ENCODE results near the gene NOVA1.

DNA sequence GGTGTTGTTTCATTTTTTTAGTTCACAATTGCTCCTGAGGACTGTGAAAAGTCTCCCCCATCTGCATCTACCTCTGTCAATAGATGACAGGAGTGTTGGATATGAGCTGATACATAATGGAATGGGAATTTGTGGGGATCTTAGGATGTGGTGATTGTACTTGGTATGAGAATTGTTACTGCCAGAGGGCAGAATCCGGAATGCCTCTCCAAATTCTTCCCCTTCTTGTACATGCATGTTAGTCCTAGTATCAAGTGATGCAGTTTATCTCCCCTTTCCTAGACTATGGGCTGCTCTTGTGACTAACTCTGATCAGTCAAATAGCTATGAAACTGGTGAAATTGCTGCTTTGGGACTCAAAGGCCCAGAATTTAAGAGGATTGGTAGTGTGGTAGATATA is 24.8 kb upstream of the NOVA1 start:
- TF ChIP-seq RAD21 (IDR thresholded peaks at IDR 0.05; ENCODE audit: low read depth): no peak
- no peak for TF ChIP-seq EGR1 (IDR thresholded peaks at IDR 0.05; ENCODE audit: low read depth)
- no peak for TF ChIP-seq CEBPB (IDR thresholded peaks at IDR 0.05; ENCODE audit: low read depth)
- TF ChIP-seq, protein P1, sequence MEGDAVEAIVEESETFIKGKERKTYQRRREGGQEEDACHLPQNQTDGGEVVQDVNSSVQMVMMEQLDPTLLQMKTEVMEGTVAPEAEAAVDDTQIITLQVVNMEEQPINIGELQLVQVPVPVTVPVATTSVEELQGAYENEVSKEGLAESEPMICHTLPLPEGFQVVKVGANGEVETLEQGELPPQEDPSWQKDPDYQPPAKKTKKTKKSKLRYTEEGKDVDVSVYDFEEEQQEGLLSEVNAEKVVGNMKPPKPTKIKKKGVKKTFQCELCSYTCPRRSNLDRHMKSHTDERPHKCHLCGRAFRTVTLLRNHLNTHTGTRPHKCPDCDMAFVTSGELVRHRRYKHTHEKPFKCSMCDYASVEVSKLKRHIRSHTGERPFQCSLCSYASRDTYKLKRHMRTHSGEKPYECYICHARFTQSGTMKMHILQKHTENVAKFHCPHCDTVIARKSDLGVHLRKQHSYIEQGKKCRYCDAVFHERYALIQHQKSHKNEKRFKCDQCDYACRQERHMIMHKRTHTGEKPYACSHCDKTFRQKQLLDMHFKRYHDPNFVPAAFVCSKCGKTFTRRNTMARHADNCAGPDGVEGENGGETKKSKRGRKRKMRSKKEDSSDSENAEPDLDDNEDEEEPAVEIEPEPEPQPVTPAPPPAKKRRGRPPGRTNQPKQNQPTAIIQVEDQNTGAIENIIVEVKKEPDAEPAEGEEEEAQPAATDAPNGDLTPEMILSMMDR (IDR thresholded peaks at IDR 0.05 in 2 of 3, conservative IDR thresholded peaks at IDR 0.05 in 1 of 3; ENCODE audit: borderline replicate concordance in 1 of 3, insufficient read depth in 1 of 3, low read depth in 2 of 3, low read length in 2 of 3): no peak
- no peak for TF ChIP-seq ZNF274 (IDR thresholded peaks at IDR 0.05; ENCODE audit: low read depth, low read length)
- no peak for TF ChIP-seq POLR2A (IDR thresholded peaks at IDR 0.05; ENCODE audit: borderline replicate concordance, extremely low read depth, insufficient read depth, insufficient read length)
- no peak for TF ChIP-seq EZH2 (IDR thresholded peaks at IDR 0.05)
- TF ChIP-seq SIN3A (IDR thresholded peaks at IDR 0.05; ENCODE audit: low read depth): no peak
- TF ChIP-seq, protein P2, sequence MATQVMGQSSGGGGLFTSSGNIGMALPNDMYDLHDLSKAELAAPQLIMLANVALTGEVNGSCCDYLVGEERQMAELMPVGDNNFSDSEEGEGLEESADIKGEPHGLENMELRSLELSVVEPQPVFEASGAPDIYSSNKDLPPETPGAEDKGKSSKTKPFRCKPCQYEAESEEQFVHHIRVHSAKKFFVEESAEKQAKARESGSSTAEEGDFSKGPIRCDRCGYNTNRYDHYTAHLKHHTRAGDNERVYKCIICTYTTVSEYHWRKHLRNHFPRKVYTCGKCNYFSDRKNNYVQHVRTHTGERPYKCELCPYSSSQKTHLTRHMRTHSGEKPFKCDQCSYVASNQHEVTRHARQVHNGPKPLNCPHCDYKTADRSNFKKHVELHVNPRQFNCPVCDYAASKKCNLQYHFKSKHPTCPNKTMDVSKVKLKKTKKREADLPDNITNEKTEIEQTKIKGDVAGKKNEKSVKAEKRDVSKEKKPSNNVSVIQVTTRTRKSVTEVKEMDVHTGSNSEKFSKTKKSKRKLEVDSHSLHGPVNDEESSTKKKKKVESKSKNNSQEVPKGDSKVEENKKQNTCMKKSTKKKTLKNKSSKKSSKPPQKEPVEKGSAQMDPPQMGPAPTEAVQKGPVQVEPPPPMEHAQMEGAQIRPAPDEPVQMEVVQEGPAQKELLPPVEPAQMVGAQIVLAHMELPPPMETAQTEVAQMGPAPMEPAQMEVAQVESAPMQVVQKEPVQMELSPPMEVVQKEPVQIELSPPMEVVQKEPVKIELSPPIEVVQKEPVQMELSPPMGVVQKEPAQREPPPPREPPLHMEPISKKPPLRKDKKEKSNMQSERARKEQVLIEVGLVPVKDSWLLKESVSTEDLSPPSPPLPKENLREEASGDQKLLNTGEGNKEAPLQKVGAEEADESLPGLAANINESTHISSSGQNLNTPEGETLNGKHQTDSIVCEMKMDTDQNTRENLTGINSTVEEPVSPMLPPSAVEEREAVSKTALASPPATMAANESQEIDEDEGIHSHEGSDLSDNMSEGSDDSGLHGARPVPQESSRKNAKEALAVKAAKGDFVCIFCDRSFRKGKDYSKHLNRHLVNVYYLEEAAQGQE (IDR thresholded peaks at IDR 0.05; ENCODE audit: low read depth): no peak
- TF ChIP-seq, protein P3, sequence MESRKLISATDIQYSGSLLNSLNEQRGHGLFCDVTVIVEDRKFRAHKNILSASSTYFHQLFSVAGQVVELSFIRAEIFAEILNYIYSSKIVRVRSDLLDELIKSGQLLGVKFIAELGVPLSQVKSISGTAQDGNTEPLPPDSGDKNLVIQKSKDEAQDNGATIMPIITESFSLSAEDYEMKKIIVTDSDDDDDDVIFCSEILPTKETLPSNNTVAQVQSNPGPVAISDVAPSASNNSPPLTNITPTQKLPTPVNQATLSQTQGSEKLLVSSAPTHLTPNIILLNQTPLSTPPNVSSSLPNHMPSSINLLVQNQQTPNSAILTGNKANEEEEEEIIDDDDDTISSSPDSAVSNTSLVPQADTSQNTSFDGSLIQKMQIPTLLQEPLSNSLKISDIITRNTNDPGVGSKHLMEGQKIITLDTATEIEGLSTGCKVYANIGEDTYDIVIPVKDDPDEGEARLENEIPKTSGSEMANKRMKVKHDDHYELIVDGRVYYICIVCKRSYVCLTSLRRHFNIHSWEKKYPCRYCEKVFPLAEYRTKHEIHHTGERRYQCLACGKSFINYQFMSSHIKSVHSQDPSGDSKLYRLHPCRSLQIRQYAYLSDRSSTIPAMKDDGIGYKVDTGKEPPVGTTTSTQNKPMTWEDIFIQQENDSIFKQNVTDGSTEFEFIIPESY (IDR thresholded peaks at IDR 0.05; ENCODE audit: extremely low read depth, insufficient replicate concordance, low read length): no peak
- TF ChIP-seq EZH2phosphoT487 (IDR thresholded peaks at IDR 0.05; ENCODE audit: borderline replicate concordance): no peak

Data from HCT116 (cell line).